B cell (primary cell): ENCODE results near the gene RPAP2. TPM values are rescaled to one million over a fixed set of nuclear protein-coding genes. Genes with fewer than 3 reads are reported as not detected.
"Not testable (repeated sequence)": the region's sequence is repeated elsewhere in the genome, so short reads cannot be mapped to it uniquely, and the experiment has no call there.

Experiments
- ATAC-seq: fragments of 200-7000 bp; cut with Tn5 transposase; one replicate; pipeline ENCODE4 v1.10.0; 2021; ENCODE audit warnings: low read depth, mild to moderate bottlenecking, moderate number of reproducible peaks, moderate library complexity
- CTCF ChIA-PET: fragments of 350-600 bp; sonication (Branson Sonifier 250); formaldehyde crosslinking; loops from one replicate; lab custom pipeline; 2021; ENCODE audit warnings: antibody characterized with exemption, inconsistent platforms; lab: Charles Lee
- POLR2A ChIA-PET: fragments of 350-600 bp; sonication (Branson Sonifier 250); formaldehyde crosslinking; loops from one replicate; lab custom pipeline; 2021; ENCODE audit warnings: antibody characterized with exemption; lab: Charles Lee
- DNase-seq: peaks from one replicate; pipeline ENCODE4 v3.0.0; 2013
- H2AFZ ChIP-seq: 2 replicates; pipeline ENCODE4 v1.6.1; 2012; ENCODE audit warnings: mild to moderate bottlenecking, low read depth, low read length; ENCODE audit not compliant: insufficient read depth, poor library complexity, severe bottlenecking
- H3K27ac ChIP-seq, 2 donors: 1 replicate in 1 of 2; 2 replicates in 1 of 2; pipeline ENCODE4 v1.5.1; 2012 to 2013; ENCODE audit warnings: low read length in 2 of 2, mild to moderate bottlenecking in 2 of 2, moderate library complexity in 1 of 2
- H3K27me3 ChIP-seq, 4 experiments: fragments of 200-600 bp in 1 of 4; sonication (generic) in 1 of 4; replicated peaks in 1 of 4; 1 replicate in 2 of 4; 2 replicates in 2 of 4; pipeline versions ENCODE4 v1.6.1 to v1.7.0; 2013 to 2016; ENCODE audit warnings: low read length in 3 of 4, mild to moderate bottlenecking in 2 of 4, mixed read lengths in 1 of 4, moderate library complexity in 1 of 4; ENCODE audit not compliant: insufficient read depth in 4 of 4, control insufficient read depth in 3 of 4; ENCODE audit errors: control extremely low read depth in 1 of 4
- H3K36me3 ChIP-seq, 2 experiments: replicated peaks in 1 of 2; 1 replicate in 1 of 2; 2 replicates in 1 of 2; pipeline versions ENCODE4 v1.6.1 to v1.7.1; 2013; ENCODE audit warnings: low read length in 1 of 2; ENCODE audit not compliant: insufficient read depth in 2 of 2, control insufficient read depth in 1 of 2; ENCODE audit errors: control extremely low read depth in 1 of 2, extremely low read depth in 1 of 2
- H3K4me1 ChIP-seq, 2 donors: fragments of 200-600 bp in 1 of 2; sonication (generic) in 1 of 2; 1 replicate in 1 of 2; 2 replicates in 1 of 2; pipeline versions ENCODE4 v1.5.1 to v1.6.1; 2013 to 2017; ENCODE audit warnings: low read length in 2 of 2; ENCODE audit not compliant: control insufficient read depth in 2 of 2, insufficient read depth in 2 of 2
- H3K4me2 ChIP-seq: replicated peaks from 2 replicates; pipeline ENCODE3; 2012; ENCODE audit warnings: mild to moderate bottlenecking, low read depth, low read length; ENCODE audit not compliant: poor library complexity, severe bottlenecking
- H3K4me3 ChIP-seq, 5 experiments: fragments of 200-600 bp in 1 of 5; sonication (generic) in 1 of 5; 1 replicate in 3 of 5; 2 replicates in 2 of 5; pipeline versions ENCODE4 v1.5.1 to v1.7.0; 2011 to 2016; ENCODE audit warnings: low read length in 4 of 5, mild to moderate bottlenecking in 4 of 5, low read depth in 2 of 5, control low read depth in 1 of 5, moderate library complexity in 1 of 5; ENCODE audit not compliant: insufficient read depth in 1 of 5; ENCODE audit errors: control extremely low read depth in 1 of 5, extremely low read depth in 1 of 5
- H3K79me2 ChIP-seq: fragments of 200-600 bp; sonication (generic); one replicate; pipeline ENCODE4 v1.6.0; 2016; ENCODE audit warnings: low read length; ENCODE audit not compliant: control insufficient read depth, insufficient read depth
- H3K9ac ChIP-seq: fragments of 200-600 bp; sonication (generic); 2 replicates; pipeline ENCODE4 v1.6.1; 2017; ENCODE audit warnings: mild to moderate bottlenecking, low read length, moderate library complexity
- H3K9me3 ChIP-seq, 3 donors: one replicate each; pipeline versions ENCODE4 v1.6.1 to v1.7.1; 2013; ENCODE audit warnings: low read length in 2 of 3; ENCODE audit not compliant: control insufficient read depth in 2 of 3, insufficient read depth in 1 of 3; ENCODE audit errors: control extremely low read depth in 1 of 3
- H4K20me1 ChIP-seq: 2 replicates; pipeline ENCODE4 v1.6.0; 2012; ENCODE audit warnings: mild to moderate bottlenecking, low read length; ENCODE audit not compliant: insufficient read depth, control insufficient read depth, poor library complexity, severe bottlenecking
- H3K27ac Mint-ChIP-seq: one replicate; pipeline ENCODE4 v1.8.0; 2021; ENCODE audit warnings: mixed read lengths
- H3K27me3 Mint-ChIP-seq: one replicate; pipeline ENCODE4 v1.8.0; 2021; ENCODE audit warnings: mixed read lengths
- H3K4me1 Mint-ChIP-seq: one replicate; pipeline ENCODE4 v1.8.0; 2021; ENCODE audit warnings: mixed read lengths
- H3K4me3 Mint-ChIP-seq: one replicate; pipeline ENCODE4 v1.8.0; 2021; ENCODE audit warnings: mixed read lengths
- H3K9me3 Mint-ChIP-seq: one replicate; pipeline ENCODE4 v1.8.0; 2022; ENCODE audit warnings: mixed read lengths; ENCODE audit not compliant: insufficient read depth
- EZH2 ChIP-seq: IDR thresholded peaks from 2 replicates; pipeline ENCODE4 v1.6.1; 2012; ENCODE audit warnings: borderline replicate concordance, low read depth, mild to moderate bottlenecking, moderate library complexity, low read length; ENCODE audit not compliant: insufficient read depth, poor library complexity, severe bottlenecking
- WGBS: methylation state at CpG from one replicate; pipeline ENCODE4 v1.1.5; 2013; ENCODE audit warnings: missing lambda C conversion rate; ENCODE audit not compliant: insufficient coverage; 5-methylcytosine and 5-hydroxymethylcytosine counted together
- intact Hi-C: fragments of 100-400 bp; cut with micrococcal nuclease; formaldehyde crosslinking; loops from one replicate; pipeline ENCODE4 v1.10.0; 2022
- polyA plus RNA-seq: library from polyadenylated mRNA; depleted of rRNA; stranded (reverse); fragments of >200 nt; gene quantifications from 2 replicates; pipeline ENCODE4 v1.2.3, GENCODE V29; 2012
- total RNA-seq, 2 donors: library from RNA; stranded (reverse); fragments of 120-200 nt in 1 of 2; gene quantifications; 1 replicate in 1 of 2; 2 replicates in 1 of 2; pipeline versions ENCODE4 v1.2.3 to v1.2.4, GENCODE V29; 2013 to 2022
- TF ChIP-seq, protein P1 (sequence below): fragments of 200-600 bp; IDR thresholded peaks from one replicate; pipeline ENCODE4 v1.8.0; 2022; ENCODE audit warnings: antibody characterized with exemption, mild to moderate bottlenecking

Gene RPAP2
- total and polyA plus RNA-seq, 2 donors (not counting 1 experiment from before 2014, with no cell fraction given) = 6.3 to 31.6 TPM

DNA sequence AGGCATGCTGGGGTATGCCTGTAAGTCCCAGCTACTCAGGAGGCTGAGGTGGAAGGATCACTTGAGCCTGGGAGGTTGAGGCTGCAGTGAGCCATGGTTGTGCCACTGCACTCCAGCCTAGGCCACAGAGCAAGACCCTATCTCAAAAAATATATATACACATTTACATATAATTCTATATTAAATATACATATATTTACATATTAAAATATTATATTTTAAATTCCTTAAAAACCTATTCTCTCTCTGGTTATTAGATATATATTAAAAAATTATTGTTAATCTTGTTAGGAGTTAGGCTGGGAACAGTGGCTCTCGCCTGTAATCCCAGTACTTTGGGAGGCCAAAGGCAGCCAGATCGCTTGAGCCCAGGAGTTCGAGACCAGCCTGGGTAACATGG lies 22.8 kb upstream of the RPAP2 start:
- Mint-ChIP-seq H3K27ac (no peak overlapping the region), H3K9me3 (no peaks in the 10 kb centered on the region), H3K4me1 (peaks cover 5% of the 10 kb centered on the region), H3K27me3 (no peaks in the 10 kb centered on the region), H3K4me3 (no peak overlapping the region)
- CTCF ChIA-PET = no interaction called here
- no peaks in the 10 kb centered on the region for H3K79me2 ChIP-seq
- TF ChIP-seq, protein P1, sequence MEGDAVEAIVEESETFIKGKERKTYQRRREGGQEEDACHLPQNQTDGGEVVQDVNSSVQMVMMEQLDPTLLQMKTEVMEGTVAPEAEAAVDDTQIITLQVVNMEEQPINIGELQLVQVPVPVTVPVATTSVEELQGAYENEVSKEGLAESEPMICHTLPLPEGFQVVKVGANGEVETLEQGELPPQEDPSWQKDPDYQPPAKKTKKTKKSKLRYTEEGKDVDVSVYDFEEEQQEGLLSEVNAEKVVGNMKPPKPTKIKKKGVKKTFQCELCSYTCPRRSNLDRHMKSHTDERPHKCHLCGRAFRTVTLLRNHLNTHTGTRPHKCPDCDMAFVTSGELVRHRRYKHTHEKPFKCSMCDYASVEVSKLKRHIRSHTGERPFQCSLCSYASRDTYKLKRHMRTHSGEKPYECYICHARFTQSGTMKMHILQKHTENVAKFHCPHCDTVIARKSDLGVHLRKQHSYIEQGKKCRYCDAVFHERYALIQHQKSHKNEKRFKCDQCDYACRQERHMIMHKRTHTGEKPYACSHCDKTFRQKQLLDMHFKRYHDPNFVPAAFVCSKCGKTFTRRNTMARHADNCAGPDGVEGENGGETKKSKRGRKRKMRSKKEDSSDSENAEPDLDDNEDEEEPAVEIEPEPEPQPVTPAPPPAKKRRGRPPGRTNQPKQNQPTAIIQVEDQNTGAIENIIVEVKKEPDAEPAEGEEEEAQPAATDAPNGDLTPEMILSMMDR = no peak
- TF ChIP-seq EZH2 = no peak
- no peak for ATAC-seq
- H3K9ac ChIP-seq = no peak overlapping the region
- no peak overlapping the region for H2AFZ ChIP-seq
- DNase-seq = no peak
- peaks cover 2 to 41% of the 10 kb centered on the region in 2 experiments for H3K36me3 ChIP-seq
- no peaks in the 10 kb centered on the region for H3K27me3 ChIP-seq
- intact Hi-C loops = no loop called here
- H4K20me1 ChIP-seq = no peaks in the 10 kb centered on the region
- H3K4me3 ChIP-seq = no peak overlapping the region
- POLR2A ChIA-PET = no interaction called here
- H3K4me2 ChIP-seq = no peak overlapping the region
- H3K4me1 ChIP-seq = no peaks in the 10 kb centered on the region
- H3K27ac ChIP-seq = no peak overlapping the region
- WGBS = 100% methylated on average over 2 of the region's 3 CpGs
- no peaks in the 10 kb centered on the region for H3K9me3 ChIP-seq

DNA sequence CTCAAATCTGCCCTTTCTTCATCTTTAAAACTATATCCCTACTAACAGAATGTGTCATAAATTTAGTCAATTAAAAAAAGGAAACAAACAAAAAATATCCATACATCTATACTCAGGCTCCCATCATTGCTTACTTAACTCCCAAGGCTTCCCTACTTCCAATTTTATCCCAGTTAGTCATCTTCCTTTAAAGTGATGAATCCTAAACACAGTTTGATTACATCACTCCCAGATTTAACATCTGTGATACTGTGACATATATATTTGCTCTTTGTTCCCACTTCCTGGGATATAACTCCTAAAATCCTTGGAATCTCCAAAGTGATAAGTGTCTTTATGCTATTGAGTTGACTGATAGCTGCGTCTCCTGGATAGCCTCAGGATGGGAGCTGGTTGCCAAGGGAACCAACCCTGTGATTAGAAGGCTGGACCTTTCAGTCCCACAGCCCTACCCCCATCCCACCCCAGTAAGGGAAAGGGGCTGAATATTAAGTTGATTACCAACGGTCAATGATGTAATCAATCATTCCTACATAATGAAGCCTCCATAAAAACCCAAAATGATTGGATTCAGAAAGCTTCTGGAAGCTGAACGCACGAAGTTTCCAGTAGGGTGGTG lies 21.6 kb upstream of the RPAP2 start:
- no peak overlapping the region for H2AFZ ChIP-seq
- no peaks in the 10 kb centered on the region for H3K79me2 ChIP-seq
- WGBS = no CpG with 5 or more reads among the region's 4 CpGs
- TF ChIP-seq EZH2 = no peak
- TF ChIP-seq, protein P1 = no peak
- no peaks in the 10 kb centered on the region for H3K4me1 ChIP-seq
- peaks cover 2 to 39% of the 10 kb centered on the region in 2 experiments for H3K36me3 ChIP-seq
- POLR2A ChIA-PET = no interaction called here
- H3K9me3 Mint-ChIP-seq = no peaks in the 10 kb centered on the region
- H3K27me3 ChIP-seq = no peaks in the 10 kb centered on the region
- no peak for DNase-seq
- intact Hi-C loops = no loop called here
- H3K27ac Mint-ChIP-seq = no peak overlapping the region
- CTCF ChIA-PET = no interaction called here
- no peak overlapping the region for H3K4me2 ChIP-seq
- no peak overlapping the region for H3K27ac ChIP-seq
- ATAC-seq = no peak
- no peaks in the 10 kb centered on the region for H3K27me3 Mint-ChIP-seq
- no peak overlapping the region for H3K4me3 ChIP-seq
- no peak overlapping the region for H3K4me3 Mint-ChIP-seq
- H3K9me3 ChIP-seq = peaks cover 0 to 1% (median 0%) of the 10 kb centered on the region in 3 donors
- no peak overlapping the region for H3K9ac ChIP-seq
- H3K4me1 Mint-ChIP-seq = peaks cover 5% of the 10 kb centered on the region
- no peaks in the 10 kb centered on the region for H4K20me1 ChIP-seq

DNA sequence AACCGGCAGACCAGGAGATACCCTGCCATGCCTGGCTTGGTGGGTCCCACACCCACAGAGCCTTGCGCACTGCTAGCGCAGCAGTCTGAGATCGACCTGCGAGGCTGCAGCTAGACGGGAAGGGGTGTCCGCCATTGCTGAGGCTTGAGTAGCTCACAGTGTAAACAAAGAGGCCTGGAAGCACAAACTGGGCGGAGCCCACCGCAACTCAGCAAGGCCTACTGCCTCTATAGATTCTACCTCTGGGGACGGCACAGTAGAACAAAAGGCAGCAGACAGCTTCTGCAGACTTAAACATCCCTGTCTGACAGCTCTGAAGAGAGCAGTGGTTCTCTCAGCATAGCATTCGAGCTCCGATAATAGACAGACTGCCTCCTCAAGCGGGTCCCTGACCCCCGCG lies 19.1 kb upstream of the RPAP2 start:
- H3K9ac ChIP-seq, H3K9me3 Mint-ChIP-seq, H3K4me3 Mint-ChIP-seq, H3K4me2 ChIP-seq, H3K27ac Mint-ChIP-seq, H3K27me3 ChIP-seq, CTCF ChIA-PET, intact Hi-C loops, H2AFZ ChIP-seq, POLR2A ChIA-PET, DNase-seq, H3K9me3 ChIP-seq, H3K27me3 Mint-ChIP-seq, ATAC-seq, H3K79me2 ChIP-seq, H3K27ac ChIP-seq, H3K4me1 ChIP-seq, H3K4me3 ChIP-seq, H3K4me1 Mint-ChIP-seq, H4K20me1 ChIP-seq: not testable (repeated sequence)
- 97% methylated on average over 15 of the region's 15 CpGs for WGBS
- peaks cover 0 to 32% of the 10 kb centered on the region in 2 experiments for H3K36me3 ChIP-seq
